HG03045 (cell line): ENCODE data around the gene PDGFC.
"Not testable (repeated sequence)": the region's sequence is repeated elsewhere in the genome, so short reads cannot be mapped to it uniquely, and the experiment has no call there.

Source experiments
- ATAC-seq: cut with Tn5 transposase; IDR thresholded peaks from one replicate; pipeline ENCODE4 v1.9.1; 2021; ENCODE audit warnings: mild to moderate bottlenecking, moderate library complexity; ENCODE audit not compliant: unreplicated experiment

PDGFC gene

DNA sequence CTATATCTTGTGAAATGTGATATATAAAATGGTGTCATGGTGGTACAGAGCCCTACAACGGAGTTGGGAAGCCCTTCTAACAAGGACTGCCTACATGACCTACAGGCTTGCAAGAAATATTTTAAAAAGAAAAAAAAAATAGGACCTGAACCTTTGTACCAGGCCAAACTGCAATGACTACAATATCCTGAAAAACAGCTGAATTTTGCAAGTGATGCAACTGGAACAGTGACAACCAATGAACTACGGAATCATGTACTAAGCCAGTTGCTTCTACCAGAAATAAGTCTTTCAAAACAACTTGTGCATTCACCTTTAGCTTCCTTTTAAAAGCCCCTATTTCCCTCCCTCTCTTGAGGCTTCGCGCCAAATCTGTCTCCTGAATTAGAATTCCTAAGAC, 58.4 kb downstream of the PDGFC start:
- ATAC-seq: no peak

DNA sequence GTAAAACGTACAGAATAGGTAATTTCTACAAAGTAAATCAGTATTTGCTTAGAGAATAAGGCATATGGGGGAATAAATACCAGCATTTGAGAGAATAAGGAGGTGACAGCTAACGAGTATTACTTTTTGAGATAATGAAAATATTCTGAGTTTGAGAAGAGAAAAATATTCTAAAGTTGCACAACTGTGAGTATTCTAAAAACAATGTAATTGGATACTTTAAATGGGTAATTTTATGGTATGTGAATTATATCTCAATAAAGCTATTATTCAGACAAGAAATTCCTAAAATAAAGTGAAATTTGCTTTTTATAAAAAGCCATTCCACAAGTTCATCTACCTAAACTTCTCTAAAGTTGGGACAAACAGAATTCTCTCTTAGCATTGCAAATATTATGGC, 62.6 kb downstream of the PDGFC start:
- no peak for ATAC-seq

DNA sequence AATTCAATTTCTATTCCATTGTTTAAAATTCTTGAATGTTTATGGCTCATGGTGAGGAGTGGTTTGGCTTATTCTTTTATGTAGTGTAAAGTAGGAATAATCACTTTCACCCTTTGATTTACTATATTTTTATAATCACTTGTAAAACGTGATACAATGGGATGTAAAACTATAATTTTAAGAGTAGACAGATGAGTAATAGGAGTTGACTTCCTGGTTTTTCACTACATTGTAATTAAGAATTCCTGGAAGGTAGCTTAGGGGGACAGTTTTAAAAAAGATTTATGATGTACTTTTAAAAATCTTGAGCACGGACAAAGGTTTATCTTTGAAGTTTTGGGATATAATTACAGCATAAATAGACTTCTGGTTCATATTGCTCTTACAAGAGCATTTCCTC, 65.3 kb downstream of the PDGFC start:
- no peak for ATAC-seq

DNA sequence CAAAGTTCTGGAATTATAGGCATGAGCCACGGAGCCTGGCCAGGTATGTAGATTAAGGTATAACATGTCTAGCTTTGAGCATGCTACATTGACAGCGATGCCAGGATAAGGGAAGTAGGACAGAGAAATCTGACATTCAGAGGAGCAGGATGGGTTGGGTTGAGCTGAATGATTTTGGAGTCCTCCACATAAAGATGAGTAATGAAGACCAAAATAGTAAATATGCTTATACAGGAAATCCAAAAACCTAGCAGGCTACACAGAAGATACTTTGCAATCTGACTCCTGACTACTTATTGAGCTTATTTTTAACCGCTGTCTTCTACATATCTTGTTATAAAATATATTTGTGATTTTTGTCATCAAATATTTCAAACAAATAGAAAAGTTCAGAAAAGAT, 69.7 kb downstream of the PDGFC start:
- no peak for ATAC-seq

DNA sequence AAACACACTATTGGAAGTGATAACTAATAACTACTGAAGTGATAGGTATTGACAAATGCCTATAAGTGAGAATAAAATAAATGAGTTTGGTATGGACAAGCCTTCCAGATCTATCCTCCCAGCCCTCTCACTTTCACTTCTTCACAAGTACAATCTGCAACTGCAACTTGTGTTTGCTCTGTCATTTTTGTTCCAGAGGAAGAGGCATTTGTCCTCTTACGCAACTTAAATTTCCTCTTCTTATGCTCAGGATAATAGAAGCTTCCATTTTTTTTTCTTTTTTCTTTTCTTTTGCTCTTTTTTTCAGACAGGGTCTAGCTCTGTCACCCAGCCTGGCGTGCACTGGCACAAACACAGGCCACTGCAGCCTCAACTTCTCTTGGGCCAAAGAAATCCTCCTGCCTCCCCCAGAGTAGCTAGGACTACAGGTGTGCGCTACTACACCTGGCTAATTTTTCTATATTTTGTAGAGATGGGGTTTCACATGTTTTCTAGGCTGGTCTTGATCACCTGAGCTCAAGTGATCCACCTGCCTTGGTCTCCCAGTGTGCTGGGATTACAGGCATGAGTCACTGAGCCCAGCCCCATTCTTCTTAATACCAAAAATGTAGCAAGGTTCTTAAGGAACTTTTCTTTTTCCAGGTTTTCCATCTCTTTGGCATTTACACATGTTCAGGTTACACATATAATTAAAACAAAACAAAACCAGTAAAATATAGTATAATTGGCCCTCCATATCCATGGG, 73.1 kb downstream of the PDGFC start:
- ATAC-seq: no peak

DNA sequence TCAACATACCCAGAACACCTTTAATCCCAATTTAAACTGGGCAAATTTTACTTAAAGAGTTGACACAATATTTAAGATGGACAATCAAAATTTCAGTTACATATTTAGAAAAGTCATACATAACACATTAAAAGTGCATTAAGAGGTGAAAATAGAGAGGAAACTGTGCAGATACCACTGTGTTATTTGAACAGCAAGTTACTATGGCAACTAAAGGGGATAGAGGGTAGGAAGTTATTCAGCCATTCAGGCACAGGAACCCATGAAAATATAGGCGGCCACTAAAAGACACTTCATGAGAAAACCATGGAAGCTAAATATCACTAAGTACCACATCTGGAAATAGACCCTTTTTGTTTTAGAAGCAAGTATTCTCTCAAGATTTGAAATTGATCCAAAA, 75.1 kb downstream of the PDGFC start:
- no peak for ATAC-seq

DNA sequence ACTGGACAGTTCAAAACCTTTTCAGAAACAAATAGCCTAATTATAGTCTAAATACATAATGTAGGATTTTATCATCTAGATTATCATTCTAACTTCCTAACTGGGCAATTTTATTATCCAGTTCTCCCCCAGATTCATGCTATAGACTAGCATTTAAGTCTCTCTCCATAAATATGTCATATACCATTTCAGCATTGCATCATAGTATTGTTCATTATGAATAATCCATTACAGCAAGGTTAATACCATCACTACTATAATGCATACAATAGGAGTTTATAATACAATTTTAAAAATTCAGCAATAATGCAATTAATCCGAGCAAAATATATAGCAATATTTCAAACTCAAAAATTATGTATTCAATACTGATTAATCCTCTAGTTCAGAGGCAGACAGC, 77.4 kb downstream of the PDGFC start:
- no peak for ATAC-seq

DNA sequence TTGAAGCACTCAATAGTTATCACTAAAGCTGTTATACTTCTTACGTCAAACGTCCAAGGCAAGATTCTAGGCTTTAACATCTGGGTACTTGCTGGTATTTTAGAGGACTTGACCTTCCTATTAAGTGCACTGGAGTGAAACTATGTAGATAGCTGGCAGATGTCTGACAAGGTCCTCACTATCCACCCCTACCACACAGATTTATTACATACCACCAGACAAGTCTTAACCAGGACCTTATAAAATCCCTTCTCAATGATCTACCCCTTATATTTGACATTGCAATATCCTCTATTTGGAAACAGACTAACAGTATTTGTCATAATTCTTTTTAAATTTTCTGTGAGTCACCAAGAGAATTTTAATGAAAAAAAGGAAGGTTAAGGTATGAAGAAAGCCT, 78.8 kb downstream of the PDGFC start:
- no peak for ATAC-seq

DNA sequence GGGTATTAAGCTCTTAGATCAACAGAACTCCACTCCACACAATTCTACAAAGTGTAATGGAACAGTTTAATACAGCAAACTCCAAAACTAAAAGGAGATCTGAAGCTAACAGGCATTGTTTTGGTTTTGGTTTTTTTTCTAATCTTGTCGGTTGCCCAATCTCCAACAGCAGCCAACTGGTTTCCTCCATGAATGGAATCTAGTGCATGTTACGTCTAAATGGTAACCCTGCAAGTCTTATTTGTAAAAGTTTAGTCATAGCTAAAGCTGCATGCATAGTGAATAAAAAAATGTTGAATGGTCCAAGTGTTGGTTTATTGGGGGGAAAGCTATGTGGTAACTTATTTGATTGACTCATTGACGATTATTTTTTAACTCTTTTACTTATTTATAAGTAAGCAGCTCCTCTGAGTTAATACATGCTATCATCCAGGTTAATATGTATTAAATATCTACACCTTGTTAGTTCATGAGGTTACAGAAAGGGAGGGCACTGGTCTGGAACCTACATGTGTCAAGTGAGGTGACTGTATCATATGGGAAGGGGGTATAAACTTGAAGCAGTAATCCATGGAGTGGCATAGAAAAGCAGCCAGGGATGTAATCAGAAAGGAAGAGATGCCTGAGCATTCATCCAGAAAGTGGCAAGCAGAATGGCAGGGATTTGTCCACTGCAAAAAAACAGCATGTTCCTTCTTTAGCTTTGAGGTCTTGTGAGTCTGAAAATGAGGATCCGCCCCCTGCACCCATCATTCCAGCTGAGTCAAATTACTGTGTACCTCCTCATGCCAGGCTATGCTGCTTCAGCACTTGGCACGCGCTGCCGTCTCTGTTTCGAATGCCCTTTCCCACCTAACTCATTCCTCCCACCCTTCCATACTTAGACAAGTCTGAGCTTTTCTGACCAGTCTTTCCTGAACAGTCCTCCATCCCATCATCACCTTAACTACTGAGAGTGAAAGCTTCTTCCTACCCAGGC, 81.7 kb downstream of the PDGFC start:
- ATAC-seq: no peak

DNA sequence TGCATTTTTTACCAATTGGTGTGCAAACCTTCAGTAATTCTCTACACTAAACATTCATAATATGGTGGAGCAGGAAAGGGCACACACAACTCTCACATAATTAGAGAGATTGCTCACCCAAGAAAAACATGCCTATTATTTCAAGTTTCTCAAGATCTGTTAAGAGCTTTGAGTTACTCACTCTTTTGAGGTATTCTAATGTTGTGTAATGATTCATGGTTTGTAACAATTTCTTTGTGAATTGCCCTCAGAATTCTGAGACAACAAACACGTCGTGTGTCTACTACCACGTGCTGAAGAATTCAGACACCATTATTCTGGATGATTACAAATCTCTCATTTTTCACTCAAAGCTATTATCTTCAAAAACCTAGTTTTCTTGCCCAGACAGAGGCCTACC, 82.8 kb downstream of the PDGFC start:
- no peak for ATAC-seq

DNA sequence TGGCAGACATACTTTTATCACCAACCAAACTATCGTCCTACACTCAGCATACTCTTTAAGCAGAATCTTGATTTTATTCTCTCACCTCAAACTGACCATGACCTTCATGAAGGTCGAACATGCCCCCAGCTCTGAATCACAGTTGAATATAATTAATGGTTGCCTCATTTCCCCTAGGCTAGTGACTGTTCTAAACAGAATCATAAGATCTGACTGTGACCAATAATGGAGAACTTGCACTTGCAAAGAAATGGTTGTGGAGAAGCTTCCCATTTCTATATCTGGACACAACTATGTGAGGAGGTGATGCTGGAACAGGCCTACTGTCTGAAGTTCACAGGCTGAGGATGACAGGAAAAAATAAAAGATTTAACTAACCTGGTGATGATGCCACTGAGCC, 85.1 kb downstream of the PDGFC start:
- ATAC-seq: no peak

DNA sequence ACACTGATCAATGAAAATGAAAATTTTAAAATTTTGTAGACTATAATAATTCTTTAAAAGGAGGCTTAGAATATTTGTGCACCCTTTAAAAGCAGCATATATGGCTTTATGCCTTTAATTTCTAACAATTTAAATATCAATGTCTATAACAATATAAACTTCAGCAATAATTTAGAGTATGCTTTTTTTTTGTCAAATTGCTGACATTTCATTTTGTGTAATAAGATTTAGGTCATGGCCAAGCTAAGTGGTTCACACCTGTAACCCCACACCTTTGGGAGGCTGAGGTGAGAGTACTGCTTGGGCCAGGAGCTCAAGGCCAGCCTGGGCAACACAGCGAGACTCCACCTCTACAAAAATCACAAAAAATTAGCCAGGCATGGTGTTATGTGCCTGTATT, 86.2 kb downstream of the PDGFC start:
- ATAC-seq: no peak

DNA sequence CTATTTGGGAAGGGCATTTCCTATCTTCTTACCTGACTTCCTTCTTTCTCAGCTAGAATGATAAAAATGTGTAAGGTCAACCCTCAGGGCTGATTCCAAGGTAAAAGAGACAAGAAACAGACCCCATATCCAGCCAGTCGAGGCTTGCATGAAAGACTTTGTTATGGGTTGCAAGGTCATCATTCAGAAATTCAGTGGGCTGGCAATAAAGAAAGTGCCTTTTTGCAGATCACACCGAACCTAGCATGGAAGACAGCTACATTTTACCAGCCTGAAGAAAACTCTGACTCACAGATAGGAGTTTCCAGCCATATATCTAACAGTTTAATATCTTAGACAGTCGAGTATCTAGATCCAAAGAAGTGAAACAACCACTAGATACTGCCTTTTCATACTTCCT, 87.4 kb downstream of the PDGFC start:
- no peak for ATAC-seq

DNA sequence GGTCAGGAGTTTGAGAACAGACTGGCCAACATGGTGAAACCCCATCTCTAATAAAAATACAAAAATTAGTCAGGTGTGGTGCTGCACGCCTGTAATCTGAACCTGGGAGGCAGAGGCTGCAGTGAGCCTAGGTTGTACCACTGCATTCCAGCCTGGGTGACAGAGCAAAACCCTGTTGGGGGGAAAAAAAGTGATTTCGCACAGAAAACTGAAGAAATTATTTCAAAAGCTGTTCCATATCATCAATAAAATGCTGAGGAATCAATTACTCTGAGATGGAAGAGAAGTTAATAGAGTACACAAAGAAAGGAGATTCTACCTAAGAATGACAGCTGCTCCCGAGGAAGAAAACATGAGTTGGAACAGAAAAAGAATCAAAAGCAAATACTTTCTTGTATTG, 95.9 kb downstream of the PDGFC start:
- ATAC-seq: no peak

DNA sequence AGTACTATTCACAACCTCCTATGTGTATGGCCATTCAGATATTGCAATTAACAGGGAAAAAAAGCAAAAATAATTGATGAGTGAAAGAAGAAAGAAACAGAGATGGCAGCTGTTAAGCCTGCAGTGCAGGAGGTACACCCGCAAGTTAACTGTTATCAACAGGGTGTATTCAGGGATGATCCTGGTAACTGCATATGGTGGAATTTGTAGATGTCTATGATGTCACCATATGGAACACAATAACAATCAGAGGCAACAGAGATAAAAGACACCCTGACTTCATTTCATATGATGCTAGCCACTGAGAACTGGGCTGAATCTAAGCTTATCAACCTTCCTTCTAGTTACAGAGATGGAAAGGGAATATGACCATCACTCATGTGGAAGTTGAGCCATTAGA, 96.5 kb downstream of the PDGFC start:
- ATAC-seq: no peak

DNA sequence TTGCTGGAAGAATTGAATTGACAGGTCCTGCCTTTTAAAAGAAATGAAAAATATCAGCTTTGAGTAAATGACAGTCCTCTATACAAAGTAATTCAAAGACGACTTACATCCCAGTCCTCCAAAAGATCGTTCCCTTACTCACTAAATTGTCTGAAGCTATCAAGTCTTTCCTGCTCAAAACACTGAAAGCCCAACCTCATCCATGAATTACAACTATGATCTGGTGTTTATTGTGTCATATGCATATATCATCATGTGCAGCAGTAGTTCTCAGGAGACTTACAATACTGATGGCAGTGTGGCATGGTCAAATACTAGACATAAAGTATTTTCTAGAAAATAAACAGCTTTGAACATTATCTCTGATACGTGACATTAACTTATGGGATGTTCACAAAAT, 97.8 kb downstream of the PDGFC start:
- no peak for ATAC-seq

DNA sequence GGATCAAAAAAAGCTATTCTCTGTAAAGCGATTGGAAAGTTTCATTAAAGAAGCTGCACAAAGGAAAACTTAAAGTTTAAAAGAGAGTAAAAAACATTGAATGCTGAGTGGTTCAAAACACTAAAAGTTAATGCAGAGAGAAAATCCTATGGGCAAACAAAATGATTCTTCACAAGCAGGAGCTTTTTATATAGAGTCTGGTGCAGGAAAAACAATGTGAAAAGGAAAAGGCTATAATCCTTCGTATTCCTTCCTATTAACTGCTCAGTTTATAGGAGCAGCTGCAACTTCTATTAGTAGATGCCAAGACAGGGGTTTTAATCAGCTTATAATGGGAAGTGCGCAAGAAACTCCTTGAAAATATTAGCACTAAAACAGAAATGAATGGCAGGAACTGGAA, 100.7 kb downstream of the PDGFC start:
- no peak for ATAC-seq

DNA sequence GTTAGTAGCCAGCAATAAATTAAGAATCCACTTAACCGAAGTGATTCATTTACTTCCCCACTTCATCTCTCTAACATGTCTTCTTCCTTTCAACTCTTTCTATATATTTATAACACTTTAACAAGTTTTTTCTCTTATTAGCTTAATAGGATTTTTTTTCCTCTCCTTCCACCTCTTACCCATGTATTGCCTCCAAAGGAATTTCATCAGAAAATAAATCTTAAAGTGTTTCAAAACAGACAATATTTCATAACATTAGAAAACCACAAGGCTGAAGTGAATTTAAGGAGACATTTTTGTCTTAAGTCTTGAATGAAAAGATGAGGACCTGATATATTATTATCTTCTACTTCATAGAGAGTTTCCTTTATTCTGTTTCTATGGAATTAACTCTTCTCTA, 101.5 kb downstream of the PDGFC start:
- ATAC-seq: no peak

DNA sequence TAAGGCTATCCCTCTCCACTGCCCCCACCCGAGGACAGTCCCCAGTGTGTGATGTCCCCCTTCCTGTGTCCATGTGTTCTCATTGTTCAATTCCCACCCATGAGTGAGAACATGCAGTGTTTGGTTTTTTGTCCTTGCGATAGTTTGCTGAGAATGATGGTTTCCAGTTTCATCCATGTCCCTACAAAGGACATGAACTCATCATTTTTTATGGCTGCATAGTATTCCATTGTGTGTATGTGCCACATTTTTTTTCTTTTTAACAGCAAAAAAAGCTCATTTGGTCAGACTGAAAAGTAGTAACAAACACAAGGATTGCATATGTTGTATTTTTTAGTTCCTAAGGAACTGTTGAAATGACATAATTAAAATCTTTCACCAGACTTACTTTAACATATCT, 105.5 kb downstream of the PDGFC start:
- not testable (repeated sequence) for ATAC-seq

DNA sequence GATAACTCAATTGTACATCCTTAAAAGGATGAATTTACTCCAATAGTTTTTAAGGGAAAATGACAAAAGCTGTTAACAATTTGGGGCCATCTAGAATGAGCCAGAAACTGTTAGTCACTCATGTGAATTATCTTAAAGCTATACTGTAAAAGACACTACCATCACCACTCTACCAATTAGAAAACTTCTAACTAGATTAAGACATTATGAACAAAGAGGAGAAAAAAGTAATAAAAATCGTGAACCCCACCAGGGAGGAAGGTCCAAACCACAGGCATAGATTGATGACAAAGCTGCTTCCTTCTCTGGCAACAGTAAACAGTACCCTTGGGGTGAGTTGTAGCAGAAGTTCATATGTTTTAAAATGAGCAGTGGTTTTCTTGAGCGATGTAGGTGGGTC, 106.1 kb downstream of the PDGFC start:
- ATAC-seq: no peak

DNA sequence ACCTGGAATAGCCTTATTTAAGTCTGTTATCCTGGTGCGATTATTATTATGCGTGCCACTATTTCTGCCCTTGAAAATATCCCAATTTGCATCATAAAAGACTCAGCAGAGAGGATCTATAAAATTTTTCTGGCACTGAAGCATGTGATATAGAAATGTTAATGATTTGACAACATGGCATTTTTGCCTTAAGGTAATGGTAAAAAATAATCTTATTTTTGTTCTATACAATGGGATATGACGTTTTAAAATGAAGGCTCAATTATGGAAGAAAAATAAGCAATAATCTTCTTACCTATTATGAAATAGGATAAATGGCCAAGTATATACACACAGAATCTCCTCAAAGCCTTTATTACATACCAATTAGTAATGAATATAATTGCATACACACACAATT, 113.5 kb downstream of the PDGFC start:
- ATAC-seq: no peak

DNA sequence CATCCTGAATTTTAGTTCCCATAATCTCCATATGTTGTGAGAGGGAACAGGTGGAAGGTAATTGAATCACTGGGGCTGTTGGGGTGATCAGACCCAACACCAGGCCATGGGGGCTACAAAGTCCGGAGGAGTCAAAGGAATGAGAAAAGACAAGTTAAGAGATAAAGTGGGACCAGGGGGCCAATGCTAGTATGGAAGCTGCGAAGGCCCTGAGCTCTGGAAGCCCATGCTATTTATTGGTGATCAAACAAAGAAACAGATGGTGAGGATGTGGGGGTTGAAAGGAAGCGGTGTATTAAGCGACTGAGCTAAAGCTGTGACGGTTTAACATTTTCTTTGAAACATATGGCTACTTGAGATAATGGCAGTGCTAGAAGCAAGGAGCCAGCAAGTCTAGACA, 132.8 kb downstream of the PDGFC start:
- ATAC-seq: no peak
